GM23248 (cell line): ENCODE data around the gene CPA5. TPM values are rescaled to one million over a fixed set of nuclear protein-coding genes. Genes with fewer than 3 reads are reported as not detected.
A peak's percentile ranks its signal among the peaks of the same experiment; 100 is the strongest.

Experiments used
- DNase-seq: peaks from one replicate; pipeline ENCODE4 v3.0.0-alpha.2; 2015
- H2AFZ ChIP-seq: fragments of 200-600 bp; sonication (generic); 2 replicates; pipeline ENCODE4 v1.6.1; 2016; ENCODE audit warnings: antibody characterized with exemption
- H3F3A ChIP-seq: fragments of 200-600 bp; sonication (generic); 2 replicates; pipeline ENCODE4 v1.6.1; 2016; ENCODE audit warnings: mild to moderate bottlenecking, antibody characterized with exemption, mixed run types; ENCODE audit not compliant: insufficient read depth
- H3K27ac ChIP-seq: fragments of 200-600 bp; sonication (generic); 2 replicates; pipeline ENCODE4 v1.5.1; 2016; ENCODE audit warnings: mild to moderate bottlenecking
- H3K27me3 ChIP-seq: fragments of 200-600 bp; sonication (generic); replicated peaks from 2 replicates; pipeline ENCODE4 v1.6.1; 2016; ENCODE audit warnings: mild to moderate bottlenecking; ENCODE audit not compliant: insufficient read depth
- H3K36me3 ChIP-seq: fragments of 200-600 bp; sonication (generic); 2 replicates; pipeline ENCODE4 v1.6.1; 2016; ENCODE audit warnings: low read depth, mild to moderate bottlenecking
- H3K4me1 ChIP-seq: fragments of 200-600 bp; sonication (generic); 2 replicates; pipeline ENCODE4 v1.6.1; 2016; ENCODE audit warnings: mild to moderate bottlenecking; ENCODE audit not compliant: insufficient read depth
- H3K4me2 ChIP-seq: fragments of 200-600 bp; sonication (generic); one replicate; pipeline ENCODE4 v1.6.1; 2016; ENCODE audit warnings: mild to moderate bottlenecking; ENCODE audit not compliant: unreplicated experiment
- H3K4me3 ChIP-seq: fragments of 200-600 bp; sonication (generic); 2 replicates; pipeline ENCODE4 v1.5.1; 2016; ENCODE audit warnings: mild to moderate bottlenecking
- H3K79me2 ChIP-seq: fragments of 200-600 bp; sonication (generic); 2 replicates; pipeline ENCODE4 v1.6.1; 2016; ENCODE audit warnings: mild to moderate bottlenecking; ENCODE audit not compliant: insufficient read depth
- H3K9ac ChIP-seq: fragments of 200-600 bp; sonication (generic); 2 replicates; pipeline ENCODE4 v1.6.1; 2016; ENCODE audit warnings: mild to moderate bottlenecking
- H3K9me2 ChIP-seq: fragments of 200-600 bp; sonication (generic); 2 replicates; pipeline ENCODE4 v1.6.1; 2016; ENCODE audit warnings: mixed run types, mild to moderate bottlenecking, moderate library complexity; ENCODE audit not compliant: insufficient read depth
- H3K9me3 ChIP-seq: fragments of 200-600 bp; sonication (generic); one replicate; pipeline ENCODE4 v1.6.1; 2017; ENCODE audit warnings: low read depth
- H4K20me1 ChIP-seq: fragments of 200-600 bp; sonication (generic); 2 replicates; pipeline ENCODE4 v1.6.0; 2016; ENCODE audit not compliant: insufficient read depth
- EZH2 ChIP-seq: fragments of 200-600 bp; sonication (generic); IDR thresholded peaks from 2 replicates; pipeline ENCODE4 v1.6.1; 2018; ENCODE audit warnings: antibody characterized with exemption, mild to moderate bottlenecking; ENCODE audit not compliant: insufficient read depth, poor library complexity, severe bottlenecking
- EZH2phosphoT487 ChIP-seq: fragments of 200-600 bp; sonication (generic); IDR thresholded peaks from 2 replicates; pipeline ENCODE4 v1.6.1; 2018; ENCODE audit warnings: antibody characterized with exemption, moderate library complexity, mild to moderate bottlenecking, low read depth; ENCODE audit not compliant: insufficient read depth
- WGBS, 2 experiments: methylation state at CpG; one replicate each; pipeline ENCODE4 v1.1.6; 2015 to 2017; ENCODE audit warnings: low lambda C conversion rate in 2 of 2, low coverage in 1 of 2; ENCODE audit errors: missing lambda C conversion rate in 2 of 2; 5-methylcytosine and 5-hydroxymethylcytosine counted together
- in situ Hi-C: fragments of 300-500 bp; cut with MboI; formaldehyde crosslinking; loops from 2 replicates; pipeline ENCODE4 v1.15.0; 2020
- polyA plus RNA-seq: library from polyadenylated mRNA; unstranded; fragments of >200 nt; fragmentation: Nextera tagmentation; extraction: Ambion mirVana; gene quantifications from 2 replicates; pipeline ENCODE4 v1.2.1, GENCODE V29; 2016
- total RNA-seq: library from RNA; depleted of rRNA; stranded (reverse); fragments of >200 nt; shearing (Covaris generic); gene quantifications from 2 replicates; pipeline ENCODE4 v1.2.3, GENCODE V29; 2014

The CPA5 gene
- total and polyA plus RNA-seq, 2 experiments from 2014 or later, result 0.23 TPM; not detected in 1

DNA sequence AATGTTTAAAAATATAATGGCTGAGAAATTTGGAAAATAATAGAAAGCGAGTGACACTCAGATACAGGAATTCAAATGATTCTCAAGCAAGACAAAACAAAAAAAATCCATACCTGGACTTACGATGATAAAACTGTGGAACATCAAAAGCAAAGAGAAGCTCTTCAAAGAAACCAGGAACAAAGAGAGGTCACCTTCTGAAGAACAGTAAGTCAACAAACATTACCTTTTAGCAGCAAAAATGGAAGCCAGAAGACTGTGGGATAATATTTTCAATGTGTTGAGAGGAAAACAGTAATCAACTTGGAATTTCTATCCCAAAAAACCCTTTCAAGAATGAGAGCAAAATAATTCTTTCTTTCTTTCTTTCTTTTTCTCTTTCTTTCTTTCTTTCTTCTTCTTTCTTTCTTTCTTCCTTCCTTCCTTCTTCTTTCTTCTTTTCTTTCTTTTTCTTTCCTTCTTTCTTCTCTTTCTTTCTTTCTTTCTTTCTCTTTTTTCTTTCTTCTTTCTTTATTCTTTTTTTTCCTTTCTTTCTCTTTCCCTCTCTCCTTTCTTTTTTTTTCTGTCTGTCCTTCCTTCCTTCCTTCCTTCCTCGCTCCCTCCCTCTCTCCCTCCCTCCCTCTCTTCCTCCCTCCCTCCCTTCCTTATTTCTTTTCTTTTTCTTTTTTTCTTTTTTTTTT is 1.8 kb upstream of the CPA5 start:
- H3K36me3 ChIP-seq, result no peaks in the 10 kb centered on the region
- WGBS, 2 experiments, result 66 to 80% methylated on average over 3 of the region's 3 CpGs
- in situ Hi-C loops, result no loop called here
- no peaks in the 10 kb centered on the region for H3K27me3 ChIP-seq
- TF ChIP-seq EZH2phosphoT487 (no peak), EZH2 (no peak)
- no peaks in the 10 kb centered on the region for H3F3A ChIP-seq
- H3K4me3 ChIP-seq, result no peak overlapping the region
- H3K9me3 ChIP-seq, result no peaks in the 10 kb centered on the region
- no peaks in the 10 kb centered on the region for H4K20me1 ChIP-seq
- H3K9ac ChIP-seq, result no peak overlapping the region
- H2AFZ ChIP-seq, result no peak overlapping the region
- no peak for DNase-seq
- H3K4me1 ChIP-seq, result no peaks in the 10 kb centered on the region; the same call in 1 of the 2 replicates
- no peak overlapping the region for H3K27ac ChIP-seq
- no peak overlapping the region for H3K4me2 ChIP-seq
- H3K79me2 ChIP-seq, result no peaks in the 10 kb centered on the region
- H3K9me2 ChIP-seq, result no peaks in the 10 kb centered on the region

DNA sequence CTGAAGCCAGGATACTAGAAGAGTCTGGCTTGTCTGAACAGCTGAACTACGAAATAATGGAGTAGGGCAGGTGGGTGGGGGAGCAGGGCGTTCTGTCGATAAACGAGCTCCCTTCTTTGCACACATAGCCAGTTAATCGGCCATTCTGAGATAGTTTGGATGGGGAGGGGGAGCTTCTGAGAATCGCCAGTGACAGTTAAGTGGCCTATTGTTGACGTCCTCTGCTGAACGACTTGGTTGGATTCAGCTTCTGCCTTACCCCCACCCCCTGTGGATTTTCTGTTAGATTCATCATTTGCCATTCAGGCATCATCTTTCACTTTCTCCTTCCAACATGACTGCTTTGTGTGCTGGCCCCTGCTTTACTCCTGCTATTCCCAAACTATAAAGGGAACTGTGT is 520 bp downstream of the CPA5 start:
- TF ChIP-seq EZH2 (no peak), EZH2phosphoT487 (no peak)
- Histone ChIP-seq H3K4me1 (no peaks in the 10 kb centered on the region; the same call in 1 of the 2 replicates), H3K79me2 (no peaks in the 10 kb centered on the region), H3F3A (no peaks in the 10 kb centered on the region), H4K20me1 (no peaks in the 10 kb centered on the region), H3K4me3 (no peak overlapping the region), H3K4me2 (peak overlapping the region; percentile 9), H3K9me3 (no peaks in the 10 kb centered on the region), H3K27ac (no peak overlapping the region), H3K36me3 (no peaks in the 10 kb centered on the region), H2AFZ (peak overlapping the region; percentile 66), H3K27me3 (no peaks in the 10 kb centered on the region), H3K9ac (no peak overlapping the region), H3K9me2 (no peaks in the 10 kb centered on the region)
- WGBS, 2 experiments, result 9 to 20% methylated on average over 8 of the region's 8 CpGs
- DNase-seq, result no peak
- in situ Hi-C loops, result no loop called here

DNA sequence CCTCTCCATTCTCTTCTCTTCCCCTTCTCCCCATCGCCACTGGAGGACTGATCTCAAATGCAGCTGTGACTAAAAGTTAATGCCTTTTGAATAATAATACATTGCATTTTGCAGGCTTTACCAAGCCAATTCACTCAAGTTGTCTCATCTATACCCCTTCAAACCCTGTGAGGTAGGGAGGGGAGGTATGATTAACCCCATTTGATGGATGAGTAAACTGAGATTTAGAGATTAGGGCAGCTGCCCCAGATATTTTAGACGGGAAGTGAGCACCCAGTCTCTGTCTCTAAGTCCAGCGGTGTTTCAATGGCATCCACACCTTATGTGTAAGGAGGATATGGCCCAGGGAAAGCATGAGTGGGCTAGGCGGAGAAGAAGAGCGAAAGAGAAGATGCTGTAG is 1.1 kb downstream of the CPA5 start:
- in situ Hi-C loops, result no loop called here

DNA sequence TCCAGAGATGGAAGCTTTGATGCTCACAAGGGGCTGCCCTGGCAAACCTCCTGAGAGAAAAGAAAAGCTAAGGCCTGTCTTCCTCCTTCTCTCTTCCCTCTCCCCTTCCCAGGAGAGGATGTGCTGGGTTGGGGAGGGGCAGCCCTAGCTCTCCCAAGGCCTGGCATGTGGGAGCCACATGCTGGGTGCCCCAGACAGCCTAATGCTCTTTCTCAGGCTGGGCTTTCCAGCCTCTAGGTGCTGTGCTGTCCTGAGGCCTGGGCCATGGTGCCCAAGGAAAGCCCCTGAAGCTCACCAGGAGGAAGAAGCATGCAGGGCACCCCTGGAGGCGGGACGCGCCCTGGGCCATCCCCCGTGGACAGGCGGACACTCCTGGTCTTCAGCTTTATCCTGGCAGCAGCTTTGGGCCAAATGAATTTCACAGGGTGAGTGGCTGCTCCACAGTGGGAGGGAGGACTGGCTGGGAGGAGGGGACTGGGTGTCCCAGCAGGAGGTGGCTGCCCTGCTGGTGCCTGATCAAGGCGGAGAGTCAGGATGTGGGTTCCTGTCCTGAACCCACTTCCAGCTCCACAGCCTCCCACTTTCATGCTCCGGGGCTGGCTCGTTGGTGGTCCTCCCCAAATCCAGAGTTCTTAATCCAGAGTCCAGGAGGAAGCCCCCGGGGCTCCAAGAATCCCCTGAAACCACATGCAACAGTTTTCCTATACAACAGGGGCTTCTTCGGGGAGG is 1.7 kb downstream of the CPA5 start:
- Histone ChIP-seq H3F3A (no peaks in the 10 kb centered on the region), H3K79me2 (no peaks in the 10 kb centered on the region), H3K27me3 (no peaks in the 10 kb centered on the region), H3K4me1 (no peaks in the 10 kb centered on the region; the same call in 1 of the 2 replicates), H3K9me3 (no peaks in the 10 kb centered on the region), H3K4me3 (no peak overlapping the region), H3K36me3 (no peaks in the 10 kb centered on the region), H2AFZ (no peak overlapping the region), H3K9me2 (no peaks in the 10 kb centered on the region), H4K20me1 (no peaks in the 10 kb centered on the region), H3K27ac (no peak overlapping the region), H3K4me2 (no peak overlapping the region), H3K9ac (no peak overlapping the region)
- TF ChIP-seq EZH2phosphoT487 (no peak), EZH2 (no peak)
- WGBS, 2 experiments, result 67 to 79% methylated on average over 10 of the region's 10 CpGs
- no peak for DNase-seq
- in situ Hi-C loops, result no loop called here

More for the DNA sequence above, 1.1 kb downstream of the CPA5 start:
- H3K9me2 ChIP-seq, result no peaks in the 10 kb centered on the region
- no peak overlapping the region for H3K4me3 ChIP-seq
- no peak overlapping the region for H3K9ac ChIP-seq
- DNase-seq, result no peak
- H4K20me1 ChIP-seq, result no peaks in the 10 kb centered on the region
- no peaks in the 10 kb centered on the region for H3F3A ChIP-seq
- H3K79me2 ChIP-seq, result no peaks in the 10 kb centered on the region
- no peak overlapping the region for H3K27ac ChIP-seq
- H3K4me1 ChIP-seq, result no peaks in the 10 kb centered on the region; the same call in 1 of the 2 replicates
- TF ChIP-seq EZH2 (no peak), EZH2phosphoT487 (no peak)
- H3K9me3 ChIP-seq, result no peaks in the 10 kb centered on the region
- no peak overlapping the region for H3K4me2 ChIP-seq
- 83 to 90% methylated on average over 5 of the region's 5 CpGs for WGBS, 2 experiments
- no peaks in the 10 kb centered on the region for H3K36me3 ChIP-seq
- no peaks in the 10 kb centered on the region for H3K27me3 ChIP-seq
- peak overlapping the region; percentile 66; the same call in 1 of the 2 replicates for H2AFZ ChIP-seq
